Adrenal gland (tissue), 5 donors: ENCODE measurements around the gene CDKN2D.

Experiments
- POLR2A ChIP-seq, 2 donors: fragments of 450-650 bp; IDR thresholded peaks; one replicate each; pipeline ENCODE4 v1.6.1; 2017; ENCODE audit warnings: antibody characterized with exemption in 2 of 2, mild to moderate bottlenecking in 2 of 2, moderate library complexity in 1 of 2
- TF ChIP-seq, protein P1 (sequence below), 6 experiments: fragments of 450-650 bp in 4 of 6; fragments of 200-600 bp in 2 of 6; sonication (generic) in 1 of 6; IDR thresholded peaks; 1 replicate in 5 of 6; 2 replicates in 1 of 6; pipeline versions ENCODE4 v1.5.1 to v1.8.0; 2016 to 2021; ENCODE audit warnings: antibody characterized with exemption in 6 of 6, mild to moderate bottlenecking in 2 of 6, moderate library complexity in 1 of 6
- donor health status: DM: no; HTN: no; CAD: no.

DNA sequence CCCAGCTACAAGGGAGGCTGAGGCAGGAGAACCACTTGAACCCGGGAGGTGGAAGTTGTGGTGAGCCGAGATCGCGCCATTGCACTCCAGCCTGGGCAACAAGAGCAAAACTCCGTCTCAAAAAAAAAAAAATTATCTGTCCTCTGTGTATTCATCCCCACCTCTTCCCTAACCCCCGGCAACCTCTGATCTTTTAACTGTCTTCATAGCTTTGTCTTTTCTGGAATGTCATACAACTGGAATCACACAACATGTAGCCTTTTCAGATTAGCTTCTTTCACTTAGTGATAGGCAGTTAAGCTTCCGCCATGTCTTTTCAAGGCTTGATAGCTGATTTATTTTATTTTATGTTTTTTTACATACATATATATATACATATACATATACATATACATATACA lies 43.1 kb downstream of the CDKN2D start:
- TF ChIP-seq, protein P1, sequence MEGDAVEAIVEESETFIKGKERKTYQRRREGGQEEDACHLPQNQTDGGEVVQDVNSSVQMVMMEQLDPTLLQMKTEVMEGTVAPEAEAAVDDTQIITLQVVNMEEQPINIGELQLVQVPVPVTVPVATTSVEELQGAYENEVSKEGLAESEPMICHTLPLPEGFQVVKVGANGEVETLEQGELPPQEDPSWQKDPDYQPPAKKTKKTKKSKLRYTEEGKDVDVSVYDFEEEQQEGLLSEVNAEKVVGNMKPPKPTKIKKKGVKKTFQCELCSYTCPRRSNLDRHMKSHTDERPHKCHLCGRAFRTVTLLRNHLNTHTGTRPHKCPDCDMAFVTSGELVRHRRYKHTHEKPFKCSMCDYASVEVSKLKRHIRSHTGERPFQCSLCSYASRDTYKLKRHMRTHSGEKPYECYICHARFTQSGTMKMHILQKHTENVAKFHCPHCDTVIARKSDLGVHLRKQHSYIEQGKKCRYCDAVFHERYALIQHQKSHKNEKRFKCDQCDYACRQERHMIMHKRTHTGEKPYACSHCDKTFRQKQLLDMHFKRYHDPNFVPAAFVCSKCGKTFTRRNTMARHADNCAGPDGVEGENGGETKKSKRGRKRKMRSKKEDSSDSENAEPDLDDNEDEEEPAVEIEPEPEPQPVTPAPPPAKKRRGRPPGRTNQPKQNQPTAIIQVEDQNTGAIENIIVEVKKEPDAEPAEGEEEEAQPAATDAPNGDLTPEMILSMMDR (IDR thresholded peaks at IDR 0.05) = no peak
- TF ChIP-seq POLR2A (IDR thresholded peaks at IDR 0.05) = no peak
